K562 (cell line): ENCODE results near the gene CCDC33. TPM values are rescaled to one million over a fixed set of nuclear protein-coding genes. Genes with fewer than 3 reads are reported as not detected.

ENCODE experiments used
- ATAC-seq: fragments of 200-7000 bp; cut with Tn5 transposase; 3 replicates; pipeline ENCODE4 v1.9.1; 2020; ENCODE audit warnings: moderate library complexity
- BruUV-seq: library from RNA; stranded (reverse); fragments of 400-500 nt; replicated peaks from 2 replicates; lab custom pipeline; 2021; lab: Mats Ljungman, UMichigan
- CTCF ChIA-PET: fragments of 300-600 bp; formaldehyde crosslinking; extraction: SDS; loops from one replicate; lab custom pipeline; 2021; ENCODE audit warnings: low intra/inter-chr PET ratio; lab: Yijun Ruan, JAX
- POLR2A ChIA-PET: fragments of 300-600, 350-650 bp; sonication (Branson Sonifier 250); formaldehyde crosslinking; extraction: SDS; loops from one replicate; lab custom pipeline; 2021; ENCODE audit warnings: antibody characterized with exemption, inconsistent platforms; lab: Yijun Ruan, JAX
- DNase-seq, 4 experiments: peaks; one replicate each; pipeline versions ENCODE4 v3.0.0 to v3.0.0-alpha.2; 2011 to 2018; ENCODE audit warnings: low spot score in 3 of 4, mixed read lengths in 3 of 4; ENCODE audit errors: extremely low read depth in 1 of 4
- FAIRE-seq: peaks from 2 replicates; lab custom pipeline; 2011; peaks lifted over from hg19 to GRCh38; lab: Jason Lieb, UNC
- H2AFZ ChIP-seq: 2 replicates; pipeline ENCODE4 v1.6.0; 2011; ENCODE audit warnings: low read depth, low read length, control low read depth, inconsistent platforms
- H3K27ac ChIP-seq: fragments of 200-600 bp; 3 replicates; pipeline ENCODE4 v1.8.0; 2011; ENCODE audit warnings: low read depth, mild to moderate bottlenecking, control low read depth, inconsistent platforms, low read length, moderate library complexity, mixed read lengths; ENCODE audit errors: extremely low read depth
- H3K27me3 ChIP-seq, 2 experiments: fragments of 300-600 bp in 1 of 2; 2 replicates in 1 of 2; 3 replicates in 1 of 2; pipeline versions ENCODE4 v1.6.0 to v1.8.0; 2011; ENCODE audit warnings: inconsistent platforms in 2 of 2, low read length in 2 of 2, mild to moderate bottlenecking in 1 of 2, mixed read lengths in 1 of 2, moderate library complexity in 1 of 2; ENCODE audit not compliant: control insufficient read depth in 2 of 2, insufficient read depth in 2 of 2
- H3K36me3 ChIP-seq: fragments of 300-600 bp; 3 replicates; pipeline ENCODE4 v1.8.0; 2011; ENCODE audit warnings: mild to moderate bottlenecking, low read length, inconsistent platforms; ENCODE audit not compliant: control insufficient read depth, insufficient read depth
- H3K4me1 ChIP-seq, 2 experiments: fragments of 200-600 bp in 1 of 2; replicated peaks in 1 of 2; 2 replicates in 1 of 2; 3 replicates in 1 of 2; pipeline versions ENCODE4 v1.5.1 to v1.8.0; 2011; ENCODE audit warnings: inconsistent platforms in 2 of 2, low read length in 2 of 2, mild to moderate bottlenecking in 1 of 2, mixed read lengths in 1 of 2, moderate library complexity in 1 of 2; ENCODE audit not compliant: control insufficient read depth in 2 of 2, insufficient read depth in 2 of 2
- H3K4me2 ChIP-seq: 2 replicates; pipeline ENCODE4 v1.6.1; 2011; ENCODE audit warnings: low read length, control low read depth, inconsistent platforms, mixed read lengths; ENCODE audit not compliant: insufficient read depth
- H3K4me3 ChIP-seq: fragments of 200-600 bp; sonication (generic), shearing (Covaris generic); 2 replicates; pipeline ENCODE4 v1.5.1; 2016; ENCODE audit warnings: control low read depth, inconsistent platforms
- H3K79me2 ChIP-seq: fragments of 200-600 bp; 3 replicates; pipeline ENCODE4 v1.8.0; 2011; ENCODE audit warnings: low read length, inconsistent platforms; ENCODE audit not compliant: control insufficient read depth, insufficient read depth
- H3K9ac ChIP-seq, 2 experiments: 2 replicates each; pipeline versions ENCODE4 v1.6.0 to v1.6.1; 2011; ENCODE audit warnings: low read depth in 2 of 2, low read length in 2 of 2, control low read depth in 1 of 2, inconsistent platforms in 1 of 2, mild to moderate bottlenecking in 1 of 2, mixed read lengths in 1 of 2; ENCODE audit not compliant: insufficient read depth in 1 of 2
- H3K9me1 ChIP-seq: one replicate; pipeline ENCODE4 v1.6.0; 2011; ENCODE audit warnings: inconsistent platforms, mild to moderate bottlenecking, low read length, moderate library complexity; ENCODE audit not compliant: control insufficient read depth, insufficient read depth
- H3K9me3 ChIP-seq: replicated peaks from 2 replicates; pipeline ENCODE4 v1.5.1; 2011; ENCODE audit warnings: low read depth, low read length, inconsistent platforms; ENCODE audit not compliant: control insufficient read depth, insufficient read depth
- H4K20me1 ChIP-seq: replicated peaks from 2 replicates; pipeline ENCODE4 v1.6.1; 2011; ENCODE audit warnings: low read length, inconsistent platforms, mixed read lengths; ENCODE audit not compliant: control insufficient read depth, insufficient read depth
- CHD2 ChIP-seq: IDR thresholded peaks from 2 replicates; pipeline ENCODE4 v1.6.1; 2011; ENCODE audit warnings: low read depth, low read length
- ELF4 ChIP-seq: fragments of 450-650 bp; formaldehyde crosslinking; IDR thresholded peaks from 2 replicates; pipeline ENCODE4 v1.4.0; 2022; ENCODE audit warnings: missing genetic modification characterization
- ETV6 ChIP-seq, 3 experiments: fragments of 150-350 bp in 1 of 3; sonication (generic) in 1 of 3; formaldehyde crosslinking in 1 of 3; IDR thresholded peaks; 2 replicates each; pipeline versions ENCODE4 v1.6.1 to v1.8.0; 2014 to 2022; ENCODE audit warnings: borderline replicate concordance in 2 of 3, low read depth in 2 of 3, antibody characterized with exemption in 1 of 3, low read length in 1 of 3, mild to moderate bottlenecking in 1 of 3, missing genetic modification reagents in 1 of 3
- HNRNPL ChIP-seq: fragments of 200-400 bp; formaldehyde crosslinking; IDR thresholded peaks from 2 replicates; pipeline ENCODE4 v1.6.1; 2017; ENCODE audit warnings: low read depth, mild to moderate bottlenecking, low read length
- KDM1A ChIP-seq, 2 experiments: fragments of 450-650 bp; IDR thresholded peaks; 2 replicates each; pipeline ENCODE4 v1.6.1; 2016; ENCODE audit warnings: mild to moderate bottlenecking in 2 of 2
- MED1 ChIP-seq: sonication (generic); formaldehyde crosslinking; IDR thresholded peaks from 2 replicates; pipeline ENCODE4 v1.8.1; 2023; ENCODE audit warnings: missing genetic modification reagents, borderline replicate concordance
- NCOA1 ChIP-seq: fragments of 450-650 bp; IDR thresholded peaks from 2 replicates; pipeline ENCODE4 v1.6.1; 2016; ENCODE audit warnings: low read depth
- PCBP2 ChIP-seq: fragments of 200-400 bp; formaldehyde crosslinking; IDR thresholded peaks from 2 replicates; pipeline ENCODE4 v1.6.1; 2018; ENCODE audit warnings: low read length, low read depth, mild to moderate bottlenecking, moderate library complexity; ENCODE audit not compliant: poor library complexity, severe bottlenecking
- POLR3A ChIP-seq: IDR thresholded peaks from 2 replicates; pipeline ENCODE4 v1.6.1; 2011; ENCODE audit warnings: borderline replicate concordance, mild to moderate bottlenecking, moderate library complexity; ENCODE audit not compliant: insufficient read length, insufficient read depth; ENCODE audit errors: extremely low read depth
- RFX7 ChIP-seq: fragments of 250-450 bp; sonication (Bioruptor Pico); IDR thresholded peaks from 2 replicates; pipeline ENCODE4 v1.5.1; 2021; ENCODE audit warnings: mild to moderate bottlenecking
- SIN3A ChIP-seq, 2 experiments: fragments of 150-350 bp in 1 of 2; IDR thresholded peaks; 2 replicates each; pipeline ENCODE4 v1.6.1; 2011 to 2016; ENCODE audit warnings: borderline replicate concordance in 2 of 2, low read depth in 2 of 2, low read length in 2 of 2, mild to moderate bottlenecking in 2 of 2, moderate library complexity in 2 of 2; ENCODE audit not compliant: control insufficient read depth in 1 of 2
- SMAD4 ChIP-seq: fragments of 250-450 bp; sonication (Bioruptor Pico); conservative IDR thresholded peaks from 2 replicates; pipeline ENCODE4 v1.8.0; 2021; ENCODE audit warnings: inconsistent platforms, mild to moderate bottlenecking, moderate library complexity
- ZNF253 ChIP-seq: fragments of 250-450 bp; sonication (Bioruptor Pico); conservative IDR thresholded peaks from 2 replicates; pipeline ENCODE4 v1.6.1; 2021; ENCODE audit warnings: mild to moderate bottlenecking
- ZNF41 ChIP-seq: fragments of 250-450 bp; sonication (Bioruptor Pico); conservative IDR thresholded peaks from 2 replicates; pipeline ENCODE4 v1.4.0; 2020; ENCODE audit warnings: mild to moderate bottlenecking
- ZNF511 ChIP-seq: sonication (generic); formaldehyde crosslinking; IDR thresholded peaks from 2 replicates; pipeline ENCODE4 v1.8.0; 2022; ENCODE audit warnings: mild to moderate bottlenecking, missing genetic modification reagents
- WGBS: fragments of 100-300 bp; shearing (Covaris generic); methylation state at CpG from one replicate; pipeline ENCODE4 v1.1.6; 2016; ENCODE audit warnings: low coverage, mixed read lengths; ENCODE audit not compliant: insufficient coverage; ENCODE audit errors: missing lambda C conversion rate; 5-methylcytosine and 5-hydroxymethylcytosine counted together
- in situ Hi-C: fragments of 300-500 bp; cut with MboI; formaldehyde crosslinking; loops from 4 replicates; pipeline ENCODE4 v1.15.0; 2018; ENCODE audit warnings: inconsistent platforms, mixed read lengths
- intact Hi-C: fragments of 100-400 bp; cut with micrococcal nuclease; formaldehyde crosslinking; loops from 2 replicates; pipeline ENCODE4 v1.14.2; 2022
- polyA plus RNA-seq, 8 experiments: library from polyadenylated mRNA; depleted of rRNA in 4 of 8; stranded (reverse) in 5 of 8; unstranded in 3 of 8; fragments of >200 nt; fragmentation: Nextera tagmentation in 2 of 8; fragmentation: Illumina TruSeq in 1 of 8; extraction: Ambion mirVana in 2 of 8; extraction: Trizol in 1 of 8; gene quantifications; 2 replicates each; pipeline versions ENCODE4 v1.2.1 to v1.2.3, GENCODE V29; 2011 to 2014; ENCODE audit warnings: inconsistent platforms in 1 of 8, missing spikeins in 1 of 8
- total RNA-seq, 7 experiments: library from RNA; depleted of rRNA in 6 of 7; stranded (reverse); fragments of >200 nt in 6 of 7; fragmentation: Illumina TruSeq in 2 of 7; extraction: Trizol in 2 of 7; gene quantifications; 2 replicates each; pipeline versions ENCODE4 v1.2.1 to v1.2.3, GENCODE V29; 2011 to 2021; ENCODE audit warnings: low replicate concordance in 1 of 7
- TF ChIP-seq, protein P1 (sequence below): fragments of 250-450 bp; sonication (Bioruptor Pico); IDR thresholded peaks from 2 replicates; pipeline ENCODE4 v1.5.0; 2021; ENCODE audit warnings: mild to moderate bottlenecking, borderline replicate concordance

The CCDC33 gene
- total and polyA plus RNA-seq, 9 of the 15 experiments (the other 6 are each of a cell fraction or from before 2014, with no cell fraction given) = 0.08 to 1.1 (median 0.15) TPM; not detected in 4

GRCh38 chr15:74203914-74204431 lies 32.2 kb upstream of the CCDC33 start (continued):
- no peak for TF ChIP-seq ZNF41 (CRISPR knock-in tag)

DNA sequence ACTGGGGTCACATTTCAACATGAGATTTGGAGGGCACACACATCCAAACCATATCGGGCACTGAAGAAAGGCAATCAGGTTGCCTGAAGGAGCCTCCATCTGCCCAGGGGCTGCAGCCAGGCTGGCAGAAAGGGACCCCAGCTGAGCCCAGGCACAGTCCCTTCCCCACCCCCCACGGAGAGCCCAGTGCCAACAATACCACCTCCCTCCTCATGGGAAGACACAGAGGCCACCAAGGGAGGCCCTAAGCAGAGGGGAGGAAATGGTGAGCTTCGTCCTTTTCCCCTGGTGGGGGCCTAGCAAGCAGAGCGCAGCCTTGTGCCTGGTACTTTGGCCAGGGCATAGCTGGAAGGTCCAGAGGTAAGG lies 30.6 kb upstream of the CCDC33 start:
- Histone ChIP-seq H2AFZ (no peak overlapping the region), H3K9ac (no peak overlapping the region), H3K9me1 (no peaks in the 10 kb centered on the region), H3K27me3 (peaks cover 2 to 75% of the 10 kb centered on the region in 2 experiments; a peak in 3 of 5 replicates), H3K4me1 (peaks cover 11 to 21% of the 10 kb centered on the region in 2 experiments; a peak in 4 of 5 replicates), H3K4me2 (no peak overlapping the region), H3K79me2 (no peaks in the 10 kb centered on the region)
- ATAC-seq = no peak
- intact Hi-C loops = no loop called here
- BruUV-seq = no TSS peak
- 0% methylated on average over 4 of the region's 4 CpGs for WGBS
- CTCF ChIA-PET = no interaction called here
- POLR2A ChIA-PET = interaction anchor here (0.6 kb wide), 1 partner anchor 11 kb away, joined by 3 read pairs; no protein-coding TSS in a partner anchor
- in situ Hi-C loops = no loop called here
- FAIRE-seq = no peak
- DNase-seq = no peak
- TF ChIP-seq ZNF511 (CRISPR knock-in tag) = no peak
- TF ChIP-seq SMAD4 (CRISPR knock-in tag) = no peak
- no peak for TF ChIP-seq RFX7 (CRISPR knock-in tag)
- TF ChIP-seq, protein P1, sequence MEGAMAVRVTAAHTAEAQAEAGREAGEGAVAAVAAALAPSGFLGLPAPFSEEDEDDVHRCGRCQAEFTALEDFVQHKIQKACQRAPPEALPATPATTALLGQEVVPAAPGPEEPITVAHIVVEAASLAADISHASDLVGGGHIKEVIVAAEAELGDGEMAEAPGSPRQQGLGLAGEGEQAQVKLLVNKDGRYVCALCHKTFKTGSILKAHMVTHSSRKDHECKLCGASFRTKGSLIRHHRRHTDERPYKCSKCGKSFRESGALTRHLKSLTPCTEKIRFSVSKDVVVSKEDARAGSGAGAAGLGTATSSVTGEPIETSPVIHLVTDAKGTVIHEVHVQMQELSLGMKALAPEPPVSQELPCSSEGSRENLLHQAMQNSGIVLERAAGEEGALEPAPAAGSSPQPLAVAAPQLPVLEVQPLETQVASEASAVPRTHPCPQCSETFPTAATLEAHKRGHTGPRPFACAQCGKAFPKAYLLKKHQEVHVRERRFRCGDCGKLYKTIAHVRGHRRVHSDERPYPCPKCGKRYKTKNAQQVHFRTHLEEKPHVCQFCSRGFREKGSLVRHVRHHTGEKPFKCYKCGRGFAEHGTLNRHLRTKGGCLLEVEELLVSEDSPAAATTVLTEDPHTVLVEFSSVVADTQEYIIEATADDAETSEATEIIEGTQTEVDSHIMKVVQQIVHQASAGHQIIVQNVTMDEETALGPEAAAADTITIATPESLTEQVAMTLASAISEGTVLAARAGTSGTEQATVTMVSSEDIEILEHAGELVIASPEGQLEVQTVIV (CRISPR knock-in tag) = no peak
- no peak for TF ChIP-seq ELF4
- TF ChIP-seq MED1 (CRISPR knock-in tag) = no peak
- no peak for TF ChIP-seq CHD2
- no peak for TF ChIP-seq HNRNPL
- no peak for TF ChIP-seq ZNF253 (CRISPR knock-in tag)
- no peak for TF ChIP-seq NCOA1
- no peak for TF ChIP-seq POLR3A
- TF ChIP-seq PCBP2 = no peak
- no peak for TF ChIP-seq SIN3A (IDR thresholded peaks at IDR 0.05; ENCODE audit: borderline replicate concordance in 2 of 2, control insufficient read depth in 1 of 2, low read depth in 2 of 2, low read length in 2 of 2)
- no peak for TF ChIP-seq KDM1A (IDR thresholded peaks at IDR 0.05)
- no peak for TF ChIP-seq ETV6 (IDR thresholded peaks at IDR 0.05; ENCODE audit: borderline replicate concordance in 1 of 2, low read depth in 2 of 2, low read length in 1 of 2)
- TF ChIP-seq ETV6 (CRISPR knock-in tag; IDR thresholded peaks at IDR 0.05; ENCODE audit: borderline replicate concordance) = no peak
- TF ChIP-seq, all 486 proteins: peak for 0
- no peaks in the 10 kb centered on the region for H3K9me3 ChIP-seq
- H3K4me3 ChIP-seq = no peak overlapping the region
- H4K20me1 ChIP-seq = 0 out of 2 replicates have a peak, but pooled peaks cover 9% of the 10 kb centered on the region
- no peaks in the 10 kb centered on the region for H3K36me3 ChIP-seq
- H3K27ac ChIP-seq = no peak overlapping the region
